SU-DHL-6 (cell line): Measurements from ENCODE around the gene ATF6.

Experiments
- H2AFZ ChIP-seq: fragments of 200-600 bp; sonication (generic); 2 replicates; pipeline ENCODE4 v1.6.1; 2014; ENCODE audit warnings: low read depth, mild to moderate bottlenecking, moderate library complexity, mixed read lengths, antibody characterized with exemption, low read length; ENCODE audit not compliant: severe bottlenecking
- H3F3A ChIP-seq: fragments of 200-600 bp; shearing (Covaris generic); 2 replicates; pipeline ENCODE4 v1.6.0; 2016; ENCODE audit warnings: antibody characterized with exemption, mild to moderate bottlenecking; ENCODE audit not compliant: insufficient read depth
- H3K27ac ChIP-seq: fragments of 200-600 bp; sonication (generic); 2 replicates; pipeline ENCODE4 v1.5.1; 2016; ENCODE audit warnings: low read depth, mild to moderate bottlenecking, low read length, moderate library complexity, mixed read lengths
- H3K27me3 ChIP-seq: fragments of 200-600 bp; sonication (generic), shearing (Covaris generic); 2 replicates; pipeline ENCODE4 v1.6.0; 2014; ENCODE audit warnings: mild to moderate bottlenecking, low read length
- H3K36me3 ChIP-seq: fragments of 200-600 bp; sonication (generic); 2 replicates; pipeline ENCODE4 v1.6.1; 2014; ENCODE audit warnings: mild to moderate bottlenecking, low read length, mixed read lengths
- H3K4me2 ChIP-seq: fragments of 300-600, 200-600 bp; shearing (Covaris generic), sonication (generic); 2 replicates; pipeline ENCODE4 v1.6.0; 2014; ENCODE audit warnings: low read length, low read depth, mild to moderate bottlenecking; ENCODE audit not compliant: poor library complexity, severe bottlenecking
- H3K4me3 ChIP-seq: fragments of 200-600 bp; sonication (generic); 2 replicates; pipeline ENCODE4 v1.5.1; 2014; ENCODE audit warnings: antibody characterized with exemption, low read length, mild to moderate bottlenecking, mixed read lengths; ENCODE audit not compliant: insufficient read depth, poor library complexity, severe bottlenecking
- H3K79me2 ChIP-seq: fragments of 200-600 bp; sonication (generic); 2 replicates; pipeline ENCODE4 v1.6.1; 2014; ENCODE audit warnings: mild to moderate bottlenecking, low read length, moderate library complexity; ENCODE audit not compliant: insufficient read depth
- H3K9ac ChIP-seq: fragments of 200-600 bp; sonication (generic); 2 replicates; pipeline ENCODE4 v1.7.0; 2014; ENCODE audit warnings: mild to moderate bottlenecking, low read length
- H3K9me2 ChIP-seq: fragments of 200-600 bp; sonication (generic); replicated peaks from 2 replicates; pipeline ENCODE4 v1.6.1; 2014; ENCODE audit warnings: low read length; ENCODE audit not compliant: insufficient read depth
- H3K9me3 ChIP-seq: fragments of 200-600 bp; sonication (generic); 2 replicates; pipeline ENCODE4 v1.6.1; 2014; ENCODE audit warnings: low read length, mixed read lengths; ENCODE audit not compliant: insufficient read depth
- H4K20me1 ChIP-seq: fragments of 200-600 bp; sonication (generic); 2 replicates; pipeline ENCODE4 v1.6.1; 2014; ENCODE audit warnings: low read depth, mild to moderate bottlenecking, antibody characterized with exemption, low read length, moderate library complexity, mixed read lengths
- EZH2phosphoT487 ChIP-seq: fragments of 200-600 bp; sonication (generic), shearing (Covaris generic); conservative IDR thresholded peaks from 2 replicates; pipeline ENCODE4 v1.6.1; 2018; ENCODE audit warnings: mild to moderate bottlenecking, antibody characterized with exemption, low read length, moderate library complexity, mixed read lengths
- TF ChIP-seq, protein P1 (sequence below): fragments of 200-600 bp; sonication (generic); IDR thresholded peaks from one replicate; pipeline ENCODE4 v1.5.1; 2017; ENCODE audit warnings: antibody characterized with exemption, mild to moderate bottlenecking, low read length, moderate library complexity; ENCODE audit not compliant: insufficient read depth, poor library complexity, severe bottlenecking

ATF6 gene

DNA sequence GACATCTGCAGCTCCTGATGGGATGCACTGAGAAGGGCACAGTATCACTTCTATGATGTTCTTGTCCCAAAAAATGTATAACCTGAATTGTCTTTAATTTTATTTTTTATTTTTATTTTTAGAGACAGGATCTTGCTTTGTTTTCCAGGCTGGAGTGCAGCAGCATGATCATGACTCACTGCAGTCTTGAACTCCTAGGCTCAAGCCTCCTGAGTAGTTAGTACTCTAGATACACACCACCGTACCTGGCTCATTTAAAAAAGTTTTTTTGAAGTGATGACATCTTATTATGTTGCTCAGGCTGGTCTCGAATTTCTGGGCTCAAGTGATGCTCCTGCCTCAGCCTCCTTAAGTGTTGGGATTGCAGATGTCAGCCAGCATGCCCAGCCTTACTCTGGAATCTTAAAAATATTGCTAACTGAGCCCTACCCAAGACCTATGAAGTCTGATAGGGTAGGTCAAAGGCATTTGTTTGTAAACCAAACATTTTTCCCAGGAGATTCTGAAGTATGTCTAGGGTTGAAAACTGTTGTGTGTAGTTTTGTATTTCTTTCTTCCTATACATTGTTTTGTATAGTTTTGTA, 68.9 kb downstream of the ATF6 start:
- Histone ChIP-seq H3K27ac (no peak overlapping the region), H3F3A (no peaks in the 10 kb centered on the region), H3K9me2 (no peaks in the 10 kb centered on the region), H3K4me3 (no peak overlapping the region), H4K20me1 (no peaks in the 10 kb centered on the region), H2AFZ (no peak overlapping the region), H3K9ac (no peak overlapping the region), H3K4me2 (no peak overlapping the region), H3K79me2 (no peaks in the 10 kb centered on the region), H3K36me3 (peaks cover 6% of the 10 kb centered on the region; the same call in 1 of the 2 replicates), H3K27me3 (no peaks in the 10 kb centered on the region), H3K9me3 (no peaks in the 10 kb centered on the region)
- no peak for TF ChIP-seq EZH2phosphoT487
- TF ChIP-seq, protein P1, sequence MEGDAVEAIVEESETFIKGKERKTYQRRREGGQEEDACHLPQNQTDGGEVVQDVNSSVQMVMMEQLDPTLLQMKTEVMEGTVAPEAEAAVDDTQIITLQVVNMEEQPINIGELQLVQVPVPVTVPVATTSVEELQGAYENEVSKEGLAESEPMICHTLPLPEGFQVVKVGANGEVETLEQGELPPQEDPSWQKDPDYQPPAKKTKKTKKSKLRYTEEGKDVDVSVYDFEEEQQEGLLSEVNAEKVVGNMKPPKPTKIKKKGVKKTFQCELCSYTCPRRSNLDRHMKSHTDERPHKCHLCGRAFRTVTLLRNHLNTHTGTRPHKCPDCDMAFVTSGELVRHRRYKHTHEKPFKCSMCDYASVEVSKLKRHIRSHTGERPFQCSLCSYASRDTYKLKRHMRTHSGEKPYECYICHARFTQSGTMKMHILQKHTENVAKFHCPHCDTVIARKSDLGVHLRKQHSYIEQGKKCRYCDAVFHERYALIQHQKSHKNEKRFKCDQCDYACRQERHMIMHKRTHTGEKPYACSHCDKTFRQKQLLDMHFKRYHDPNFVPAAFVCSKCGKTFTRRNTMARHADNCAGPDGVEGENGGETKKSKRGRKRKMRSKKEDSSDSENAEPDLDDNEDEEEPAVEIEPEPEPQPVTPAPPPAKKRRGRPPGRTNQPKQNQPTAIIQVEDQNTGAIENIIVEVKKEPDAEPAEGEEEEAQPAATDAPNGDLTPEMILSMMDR, result no peak

DNA sequence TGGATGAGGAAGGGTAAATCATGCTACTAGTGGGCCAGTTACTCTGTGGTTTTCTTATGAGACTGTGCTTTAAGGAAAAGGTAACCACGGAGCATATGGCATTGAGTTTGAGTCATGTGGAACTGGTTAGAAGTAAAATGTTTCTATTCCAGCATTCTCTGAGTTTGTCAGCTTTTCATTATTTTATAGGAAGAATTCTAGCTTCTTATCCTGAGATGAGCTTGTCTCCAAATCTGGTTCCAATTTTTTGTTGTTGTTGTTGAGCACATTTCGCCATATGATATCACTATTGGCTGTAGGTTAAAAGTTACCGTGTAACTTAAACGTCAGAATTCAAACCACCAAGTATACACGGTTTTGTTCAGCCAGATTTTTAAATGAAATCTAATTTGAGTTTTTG, 69.9 kb downstream of the ATF6 start:
- H3K79me2 ChIP-seq, result no peaks in the 10 kb centered on the region
- H2AFZ ChIP-seq, result no peak overlapping the region
- H3K9ac ChIP-seq, result no peak overlapping the region
- no peaks in the 10 kb centered on the region for H3K9me3 ChIP-seq
- H3K36me3 ChIP-seq, result peaks cover 9% of the 10 kb centered on the region; the same call in 1 of the 2 replicates
- no peaks in the 10 kb centered on the region for H3K9me2 ChIP-seq
- TF ChIP-seq EZH2phosphoT487, result no peak
- TF ChIP-seq, protein P1, result no peak
- no peaks in the 10 kb centered on the region for H3F3A ChIP-seq
- no peaks in the 10 kb centered on the region for H4K20me1 ChIP-seq
- no peak overlapping the region for H3K4me3 ChIP-seq
- no peak overlapping the region for H3K4me2 ChIP-seq
- no peak overlapping the region for H3K27ac ChIP-seq
- H3K27me3 ChIP-seq, result no peaks in the 10 kb centered on the region

DNA sequence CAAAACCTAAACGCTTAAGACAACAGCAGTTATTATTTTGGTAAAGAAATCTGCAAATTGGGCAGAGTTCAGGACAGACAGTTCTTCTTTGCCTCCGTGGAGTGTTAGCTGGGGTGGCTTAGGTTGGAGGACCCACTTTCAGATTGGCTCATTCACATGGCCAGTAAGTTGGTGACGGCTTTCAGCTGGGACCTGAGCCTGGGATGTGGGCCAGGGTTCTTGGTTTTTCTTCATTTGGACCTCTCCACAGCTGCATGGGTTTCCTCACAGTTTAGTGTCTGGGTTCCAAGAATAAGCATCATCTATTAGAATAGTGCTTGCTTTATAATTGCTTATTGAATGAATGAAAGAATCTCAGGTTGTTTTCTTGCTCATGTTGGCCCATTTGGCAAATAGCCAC, 72.2 kb downstream of the ATF6 start:
- Histone ChIP-seq H3K36me3 (peaks cover 17% of the 10 kb centered on the region; the same call in 1 of the 2 replicates), H3K27ac (no peak overlapping the region), H2AFZ (no peak overlapping the region), H3F3A (no peaks in the 10 kb centered on the region), H3K4me3 (no peak overlapping the region), H3K9me2 (no peaks in the 10 kb centered on the region), H3K27me3 (no peaks in the 10 kb centered on the region), H3K79me2 (no peaks in the 10 kb centered on the region), H3K4me2 (no peak overlapping the region), H4K20me1 (no peaks in the 10 kb centered on the region), H3K9ac (no peak overlapping the region), H3K9me3 (no peaks in the 10 kb centered on the region)
- TF ChIP-seq EZH2phosphoT487, result no peak
- TF ChIP-seq, protein P1, result no peak
